ENCODE results near the gene PPL. TPM values are rescaled to one million over a fixed set of nuclear protein-coding genes. Genes with fewer than 3 reads are reported as not detected.

The PPL gene, protein sequence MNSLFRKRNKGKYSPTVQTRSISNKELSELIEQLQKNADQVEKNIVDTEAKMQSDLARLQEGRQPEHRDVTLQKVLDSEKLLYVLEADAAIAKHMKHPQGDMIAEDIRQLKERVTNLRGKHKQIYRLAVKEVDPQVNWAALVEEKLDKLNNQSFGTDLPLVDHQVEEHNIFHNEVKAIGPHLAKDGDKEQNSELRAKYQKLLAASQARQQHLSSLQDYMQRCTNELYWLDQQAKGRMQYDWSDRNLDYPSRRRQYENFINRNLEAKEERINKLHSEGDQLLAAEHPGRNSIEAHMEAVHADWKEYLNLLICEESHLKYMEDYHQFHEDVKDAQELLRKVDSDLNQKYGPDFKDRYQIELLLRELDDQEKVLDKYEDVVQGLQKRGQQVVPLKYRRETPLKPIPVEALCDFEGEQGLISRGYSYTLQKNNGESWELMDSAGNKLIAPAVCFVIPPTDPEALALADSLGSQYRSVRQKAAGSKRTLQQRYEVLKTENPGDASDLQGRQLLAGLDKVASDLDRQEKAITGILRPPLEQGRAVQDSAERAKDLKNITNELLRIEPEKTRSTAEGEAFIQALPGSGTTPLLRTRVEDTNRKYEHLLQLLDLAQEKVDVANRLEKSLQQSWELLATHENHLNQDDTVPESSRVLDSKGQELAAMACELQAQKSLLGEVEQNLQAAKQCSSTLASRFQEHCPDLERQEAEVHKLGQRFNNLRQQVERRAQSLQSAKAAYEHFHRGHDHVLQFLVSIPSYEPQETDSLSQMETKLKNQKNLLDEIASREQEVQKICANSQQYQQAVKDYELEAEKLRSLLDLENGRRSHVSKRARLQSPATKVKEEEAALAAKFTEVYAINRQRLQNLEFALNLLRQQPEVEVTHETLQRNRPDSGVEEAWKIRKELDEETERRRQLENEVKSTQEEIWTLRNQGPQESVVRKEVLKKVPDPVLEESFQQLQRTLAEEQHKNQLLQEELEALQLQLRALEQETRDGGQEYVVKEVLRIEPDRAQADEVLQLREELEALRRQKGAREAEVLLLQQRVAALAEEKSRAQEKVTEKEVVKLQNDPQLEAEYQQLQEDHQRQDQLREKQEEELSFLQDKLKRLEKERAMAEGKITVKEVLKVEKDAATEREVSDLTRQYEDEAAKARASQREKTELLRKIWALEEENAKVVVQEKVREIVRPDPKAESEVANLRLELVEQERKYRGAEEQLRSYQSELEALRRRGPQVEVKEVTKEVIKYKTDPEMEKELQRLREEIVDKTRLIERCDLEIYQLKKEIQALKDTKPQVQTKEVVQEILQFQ (N-terminal part only)
- polyA plus RNA-seq (2012; ENCODE audit: low read depth, missing spikeins) = 0.15 TPM

DNA sequence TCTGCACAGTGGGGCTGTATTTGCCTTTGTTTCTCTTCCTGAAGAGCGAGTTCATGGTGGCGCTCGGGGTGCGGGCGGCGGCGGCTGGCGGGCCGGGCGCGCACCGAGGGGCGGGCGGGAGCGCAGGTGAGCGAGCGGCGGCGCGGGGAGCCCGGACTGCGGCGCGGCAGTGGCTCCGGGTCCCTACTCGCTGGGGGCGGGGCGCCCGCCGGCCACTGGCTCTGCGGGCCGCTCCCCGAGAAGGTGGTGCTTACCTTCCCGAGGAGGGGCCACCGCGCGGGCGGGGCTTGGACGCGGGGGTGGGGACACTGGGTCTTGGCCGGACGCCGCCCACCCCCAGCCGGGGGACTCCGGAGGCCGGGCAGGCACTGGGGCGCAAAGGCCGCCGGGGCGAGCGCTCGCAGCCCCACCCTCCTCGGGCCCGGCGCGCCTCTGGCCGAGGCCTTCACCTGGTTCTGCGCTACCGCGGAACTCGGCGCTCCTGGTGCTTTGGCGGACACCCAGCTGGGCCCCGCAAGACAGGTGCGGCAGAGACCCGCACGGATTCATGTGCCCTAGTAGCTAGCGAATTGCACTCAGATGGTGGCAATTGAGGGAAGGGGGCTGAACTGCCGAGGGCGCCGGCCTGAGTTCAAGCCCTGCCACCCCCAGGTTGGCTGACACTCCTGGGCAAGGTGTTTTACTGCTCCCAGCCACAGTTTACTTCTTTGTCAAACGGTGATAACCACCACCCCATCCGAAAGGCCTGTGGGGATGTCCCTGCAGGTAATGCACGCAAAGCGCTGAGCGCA is at the start of gene PPL:
PPL (minus strand) TSS at position 158 of the 791 bp plus-strand sequence; CDS start at position 55, 103 bp downstream.
- TF ChIP-seq POLR2A (IDR thresholded peaks at IDR 0.05; ENCODE audit: low read depth, low read length) = no peak
- TF ChIP-seq SPI1 (IDR thresholded peaks at IDR 0.05; ENCODE audit: low read depth, low read length) = no peak
- no peak for TF ChIP-seq POLR2AphosphoS5 (IDR thresholded peaks at IDR 0.05; ENCODE audit: low read depth, low read length)
- TF ChIP-seq TAF1 (IDR thresholded peaks at IDR 0.05; ENCODE audit: low read depth, low read length) = no peak
- no peak for TF ChIP-seq PAX5 (IDR thresholded peaks at IDR 0.05; ENCODE audit: insufficient read depth, low read length, severe bottlenecking)
- TF ChIP-seq POU2F2 (IDR thresholded peaks at IDR 0.05; ENCODE audit: low read depth, low read length) = no peak
- FAIRE-seq (no peak), DNase-seq (ENCODE audit: insufficient read length, low spot score) (peak; percentile 58)

DNA sequence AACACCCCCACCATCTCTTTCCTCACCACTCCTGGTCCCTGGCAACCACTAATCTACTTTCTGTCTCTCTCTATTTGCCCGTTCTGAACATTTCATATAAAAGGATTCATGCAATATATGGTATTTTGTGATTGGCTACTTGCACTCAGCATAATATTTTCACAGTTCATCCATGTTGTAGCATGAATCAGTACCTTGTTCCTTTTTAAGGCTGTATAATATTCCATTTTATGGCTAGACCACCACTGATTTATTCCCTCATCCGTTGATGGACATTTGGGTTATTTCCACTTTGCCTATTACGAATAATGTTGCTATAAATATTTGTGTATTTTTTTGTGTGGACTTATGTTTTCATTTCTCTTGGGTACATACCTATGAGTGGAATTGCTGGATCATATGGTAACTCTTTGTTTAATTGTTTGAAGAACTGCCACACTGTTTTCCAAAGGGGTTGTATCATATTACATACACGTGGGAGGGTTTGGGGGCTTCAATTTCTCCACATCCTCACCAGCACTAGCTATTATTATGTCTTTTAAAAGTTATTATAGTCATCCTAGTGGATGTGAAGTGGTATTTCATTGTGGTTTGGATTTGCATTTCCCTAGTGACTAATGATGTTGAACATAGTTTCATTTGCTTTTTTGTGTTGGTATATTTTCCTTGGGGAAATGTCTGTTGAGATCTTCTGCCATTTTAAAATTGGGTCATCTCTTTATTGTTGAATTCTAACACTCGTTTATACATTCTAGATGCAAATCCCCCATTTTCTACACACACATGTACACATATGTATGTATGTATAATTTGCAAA is 47.4 kb upstream of the PPL start:
- DNase-seq (ENCODE audit: insufficient read length, low spot score) = no peak
- no peak for FAIRE-seq
- no peak for TF ChIP-seq SPI1 (IDR thresholded peaks at IDR 0.05; ENCODE audit: low read depth, low read length)
- no peak for TF ChIP-seq POU2F2 (IDR thresholded peaks at IDR 0.05; ENCODE audit: low read depth, low read length)
- TF ChIP-seq POLR2A (IDR thresholded peaks at IDR 0.05; ENCODE audit: low read depth, low read length) = no peak
- no peak for TF ChIP-seq TAF1 (IDR thresholded peaks at IDR 0.05; ENCODE audit: low read depth, low read length)
- no peak for TF ChIP-seq POLR2AphosphoS5 (IDR thresholded peaks at IDR 0.05; ENCODE audit: low read depth, low read length)
- no peak for TF ChIP-seq PAX5 (IDR thresholded peaks at IDR 0.05; ENCODE audit: insufficient read depth, low read length, severe bottlenecking)

DNA sequence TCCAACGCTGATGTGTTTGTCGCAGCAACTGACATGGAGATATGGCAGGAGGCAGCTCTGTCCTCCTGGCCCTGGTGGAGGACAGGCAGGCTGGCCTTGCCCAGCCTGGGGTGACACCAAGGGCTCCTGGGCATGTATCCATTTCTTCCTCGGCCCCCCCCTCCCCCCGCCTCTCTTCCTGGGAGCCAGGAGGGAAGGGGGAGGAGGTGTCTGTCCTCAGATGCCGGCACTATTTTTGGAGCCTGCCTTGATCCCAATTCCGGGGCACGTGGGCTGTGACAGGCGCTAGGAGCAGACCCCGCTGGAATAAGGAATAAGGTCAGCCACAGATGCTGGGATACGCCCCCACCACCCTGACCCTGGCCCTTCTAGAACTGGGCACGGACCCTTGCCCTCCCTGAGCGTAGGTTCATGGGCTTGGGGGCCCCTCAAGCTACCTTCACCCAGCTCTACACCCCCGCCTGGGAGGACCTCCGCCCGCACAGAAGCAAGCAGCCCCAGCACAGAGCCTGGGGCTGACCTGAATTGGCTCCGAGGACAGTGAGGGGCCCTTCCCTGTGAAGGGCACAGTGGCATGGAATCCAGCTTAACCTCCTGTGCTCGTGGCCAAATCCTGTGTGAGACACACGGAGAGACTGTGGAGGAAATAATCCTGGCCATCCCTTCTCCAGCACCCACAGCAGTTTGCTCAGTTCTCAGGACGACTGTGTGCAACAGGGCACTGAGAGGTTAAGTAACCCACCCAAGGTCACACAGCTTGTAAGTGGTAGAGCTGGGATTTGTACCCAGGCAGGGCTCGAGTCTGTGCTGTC is 45.3 kb upstream of the PPL start:
- FAIRE-seq = no peak
- DNase-seq (ENCODE audit: insufficient read length, low spot score) = no peak
- TF ChIP-seq SPI1 (IDR thresholded peaks at IDR 0.05; ENCODE audit: low read depth, low read length) = no peak
- TF ChIP-seq POLR2A (IDR thresholded peaks at IDR 0.05; ENCODE audit: low read depth, low read length) = no peak
- no peak for TF ChIP-seq PAX5 (IDR thresholded peaks at IDR 0.05; ENCODE audit: insufficient read depth, low read length, severe bottlenecking)
- no peak for TF ChIP-seq POLR2AphosphoS5 (IDR thresholded peaks at IDR 0.05; ENCODE audit: low read depth, low read length)
- TF ChIP-seq POU2F2 (IDR thresholded peaks at IDR 0.05; ENCODE audit: low read depth, low read length) = no peak
- TF ChIP-seq TAF1 (IDR thresholded peaks at IDR 0.05; ENCODE audit: low read depth, low read length) = no peak

DNA sequence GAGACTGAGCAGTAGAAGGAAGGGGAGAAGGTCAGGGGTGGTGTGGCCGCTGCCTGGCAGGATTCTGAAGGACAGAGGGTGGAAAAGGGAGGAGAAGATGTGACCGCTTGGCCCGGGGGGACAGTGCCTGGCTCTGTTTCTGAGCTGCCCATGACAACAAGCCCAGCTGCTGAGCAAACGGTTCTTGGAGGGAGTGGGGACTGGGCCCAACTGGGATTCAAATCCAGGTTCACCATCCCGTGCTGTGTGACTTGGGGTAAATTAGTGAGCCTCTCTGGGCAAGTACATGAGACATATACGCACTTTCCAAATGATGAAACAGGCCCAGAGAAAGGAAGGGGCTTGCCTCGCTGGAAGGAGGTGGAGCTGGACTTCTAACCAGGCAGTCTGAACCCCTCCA is 44.5 kb upstream of the PPL start:
- TF ChIP-seq SPI1 (IDR thresholded peaks at IDR 0.05; ENCODE audit: low read depth, low read length) = no peak
- TF ChIP-seq PAX5 (IDR thresholded peaks at IDR 0.05; ENCODE audit: insufficient read depth, low read length, severe bottlenecking) = no peak
- TF ChIP-seq TAF1 (IDR thresholded peaks at IDR 0.05; ENCODE audit: low read depth, low read length) = no peak
- no peak for TF ChIP-seq POLR2AphosphoS5 (IDR thresholded peaks at IDR 0.05; ENCODE audit: low read depth, low read length)
- no peak for TF ChIP-seq POU2F2 (IDR thresholded peaks at IDR 0.05; ENCODE audit: low read depth, low read length)
- TF ChIP-seq POLR2A (IDR thresholded peaks at IDR 0.05; ENCODE audit: low read depth, low read length) = no peak
- FAIRE-seq (no peak), DNase-seq (ENCODE audit: insufficient read length, low spot score) (no peak)

GRCh38 chr16:4980691-4981090 is 43.7 kb upstream of the PPL start:
- no peak for FAIRE-seq
- TF ChIP-seq POLR2AphosphoS5 (IDR thresholded peaks at IDR 0.05; ENCODE audit: low read depth, low read length) (no peak), SPI1 (IDR thresholded peaks at IDR 0.05; ENCODE audit: low read depth, low read length) (no peak), POLR2A (IDR thresholded peaks at IDR 0.05; ENCODE audit: low read depth, low read length) (no peak), POU2F2 (IDR thresholded peaks at IDR 0.05; ENCODE audit: low read depth, low read length) (no peak), TAF1 (IDR thresholded peaks at IDR 0.05; ENCODE audit: low read depth, low read length) (no peak), PAX5 (IDR thresholded peaks at IDR 0.05; ENCODE audit: insufficient read depth, low read length, severe bottlenecking) (no peak)
- DNase-seq (ENCODE audit: insufficient read length, low spot score) = no peak

DNA sequence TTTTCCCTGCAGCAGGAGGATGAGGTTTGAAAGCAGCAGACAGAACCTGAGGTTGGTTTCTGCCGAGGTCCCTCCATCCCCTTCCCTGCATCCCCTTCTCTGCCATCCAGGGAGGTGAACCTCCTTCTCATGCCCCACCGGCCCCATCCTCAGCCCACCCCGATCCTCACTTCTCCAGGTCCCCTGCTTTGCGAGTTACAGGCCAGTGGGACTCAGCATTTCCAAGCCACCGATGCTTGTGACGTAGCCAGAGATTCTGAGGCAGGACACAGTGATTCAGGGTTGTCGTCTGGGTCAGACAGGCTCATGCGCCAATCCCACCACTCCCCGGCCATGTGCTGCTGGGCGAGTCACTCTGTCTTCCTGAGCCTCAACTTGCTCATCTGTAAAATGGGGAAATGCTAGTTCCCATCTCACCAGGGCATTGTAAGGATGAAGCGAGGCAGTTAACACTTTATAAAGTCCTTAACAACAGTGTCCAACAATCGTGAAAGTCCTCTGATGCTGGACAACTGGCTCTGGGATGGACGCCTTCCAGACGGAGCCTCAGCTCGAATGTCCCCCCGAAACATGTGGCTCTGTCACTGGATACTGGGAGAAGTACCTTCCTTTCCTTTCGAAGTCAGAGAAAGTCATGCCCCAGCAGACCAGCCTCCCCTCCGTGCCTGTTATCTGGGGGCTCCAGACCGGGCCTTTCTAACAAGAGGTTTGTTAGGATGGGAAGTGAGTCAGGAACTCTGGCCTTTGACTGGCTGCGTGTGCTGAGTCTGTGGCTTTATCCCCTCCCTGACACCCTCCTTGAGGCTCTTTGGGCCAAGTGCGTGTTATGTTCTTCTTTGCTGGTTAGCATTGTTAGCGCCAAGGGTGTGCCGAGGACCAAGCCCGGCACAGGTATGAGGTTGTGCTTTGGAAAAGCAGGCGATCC is 43.0 kb upstream of the PPL start:
- no peak for FAIRE-seq
- TF ChIP-seq POLR2AphosphoS5 (IDR thresholded peaks at IDR 0.05; ENCODE audit: low read depth, low read length) = no peak
- DNase-seq (ENCODE audit: insufficient read length, low spot score) = no peak

Data from GM12891 (cell line).